Embryonic facial prominence (tissue), 1 donor: ENCODE data around the gene RNF157.

ENCODE experiments used
- DNase-seq: peaks from one replicate; pipeline ENCODE4 v3.0.0-alpha.2; 2016; ENCODE audit errors: extremely low spot score

Gene RNF157

GRCh38 chr17:76123749-76124581 lies 116.3 kb downstream of the RNF157 start:
- no peak for DNase-seq

DNA sequence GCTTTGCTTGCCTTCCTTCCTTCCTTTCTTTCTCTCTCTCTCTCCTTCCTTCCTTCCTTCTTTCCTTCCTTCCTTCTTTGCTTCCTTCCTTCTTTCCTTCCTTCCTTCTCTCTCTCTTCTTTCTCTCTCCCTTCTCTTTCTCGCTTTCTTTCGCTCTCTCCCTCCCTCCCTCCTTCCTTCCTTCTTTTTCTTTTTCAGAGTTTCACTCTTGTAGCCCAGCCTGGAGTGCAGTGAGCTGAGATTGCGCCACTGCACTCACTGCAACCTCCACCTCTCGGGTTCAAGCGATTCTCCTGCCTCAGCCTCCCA lies 117.1 kb downstream of the RNF157 start:
- DNase-seq, result no peak

GRCh38 chr17:76122431-76123190 lies 117.7 kb downstream of the RNF157 start:
- no peak for DNase-seq

GRCh38 chr17:76121932-76122430 lies 118.3 kb downstream of the RNF157 start:
- no peak for DNase-seq

DNA sequence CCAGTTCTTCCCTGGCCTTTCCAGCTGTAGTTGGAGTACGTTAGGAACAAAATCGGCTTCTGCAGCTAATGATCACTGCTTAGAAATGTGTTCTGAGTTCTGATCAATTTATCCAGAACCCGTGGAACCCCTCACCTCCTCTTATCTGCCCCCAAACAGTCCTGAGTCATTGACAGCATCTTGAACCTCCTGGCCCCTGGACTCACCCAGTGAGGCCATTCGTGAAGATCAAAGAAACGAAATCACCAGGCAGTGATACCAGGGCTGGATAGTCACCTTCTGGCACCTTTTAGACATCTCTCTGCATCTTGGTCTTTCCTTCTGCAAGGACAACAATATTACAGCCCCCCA lies 119.7 kb downstream of the RNF157 start:
- no peak for DNase-seq

GRCh38 chr17:76119409-76120371 lies 120.6 kb downstream of the RNF157 start:
- DNase-seq, result no peak

DNA sequence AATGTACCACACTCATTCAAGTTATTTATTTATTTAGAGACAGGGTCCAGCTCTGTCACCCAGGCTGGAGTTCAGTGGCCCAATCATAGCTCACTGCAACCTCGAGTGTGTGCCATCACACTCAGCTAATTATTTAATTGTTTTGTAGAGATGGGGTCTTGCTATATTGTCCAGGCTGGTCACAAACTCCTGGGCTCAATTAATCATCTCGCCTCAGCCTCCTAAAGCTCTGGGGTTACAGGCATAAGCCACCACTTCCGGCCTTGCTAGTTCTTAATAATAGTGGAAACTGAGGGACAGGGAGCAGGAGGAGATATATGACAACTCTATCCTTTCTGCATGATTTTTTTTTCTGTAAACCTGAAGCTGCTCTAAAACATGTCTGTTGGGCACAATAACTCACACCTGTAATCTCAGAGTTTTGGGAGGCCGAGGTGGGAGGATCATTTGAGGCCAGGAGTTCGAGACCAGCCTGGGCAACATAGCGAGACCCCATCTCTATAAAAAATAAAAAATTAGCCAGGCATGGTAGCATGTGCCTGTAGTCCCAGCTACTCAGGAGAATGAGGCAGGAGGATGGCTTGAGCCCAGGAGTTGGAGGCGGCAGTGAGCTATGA lies 125.0 kb downstream of the RNF157 start:
- DNase-seq, result no peak

GRCh38 chr17:76111956-76112355 lies 128.3 kb downstream of the RNF157 start:
- DNase-seq, result no peak

GRCh38 chr17:76107509-76107908 lies 132.8 kb downstream of the RNF157 start:
- DNase-seq, result no peak

DNA sequence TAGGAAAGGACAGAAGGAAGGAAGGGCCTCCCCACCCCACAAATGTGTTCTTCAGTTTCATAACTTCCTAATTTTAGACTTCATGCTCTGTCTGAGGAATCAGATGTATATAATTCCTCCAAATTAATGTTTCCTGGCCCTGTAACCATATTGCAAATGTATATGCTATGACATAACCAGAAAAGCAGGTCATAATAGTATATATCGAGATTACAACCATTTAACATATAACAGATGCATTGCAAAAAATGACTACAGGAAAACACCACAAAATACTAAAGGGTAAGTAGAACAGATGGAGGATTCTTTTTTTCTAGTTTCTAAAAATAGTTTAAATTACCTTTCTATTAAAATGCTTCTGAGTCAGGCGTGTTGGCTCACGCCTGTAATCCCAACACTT lies 133.6 kb downstream of the RNF157 start:
- peak; percentile 52 for DNase-seq

DNA sequence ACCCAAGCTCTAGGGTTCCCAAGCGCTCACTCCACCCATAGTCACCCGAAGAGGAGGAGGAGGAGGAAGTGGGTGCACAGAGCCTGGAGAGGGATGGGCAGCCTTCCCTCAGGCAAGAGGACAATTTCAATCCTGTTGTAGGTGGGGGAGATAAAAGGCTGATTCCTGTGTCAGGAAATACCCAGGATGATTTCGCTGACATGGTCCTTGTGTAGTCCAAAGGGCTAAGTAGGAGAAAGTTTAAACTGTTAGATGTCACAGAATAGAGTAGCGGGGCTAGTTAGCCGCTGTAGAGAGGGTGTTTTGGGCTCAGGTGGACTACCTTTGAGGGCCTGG lies 135.4 kb downstream of the RNF157 start:
- no peak for DNase-seq

- DNase-seq, result no peak
Observed at GRCh38 chr17:76104140-76104895, 136.0 kb downstream of the RNF157 start.

DNA sequence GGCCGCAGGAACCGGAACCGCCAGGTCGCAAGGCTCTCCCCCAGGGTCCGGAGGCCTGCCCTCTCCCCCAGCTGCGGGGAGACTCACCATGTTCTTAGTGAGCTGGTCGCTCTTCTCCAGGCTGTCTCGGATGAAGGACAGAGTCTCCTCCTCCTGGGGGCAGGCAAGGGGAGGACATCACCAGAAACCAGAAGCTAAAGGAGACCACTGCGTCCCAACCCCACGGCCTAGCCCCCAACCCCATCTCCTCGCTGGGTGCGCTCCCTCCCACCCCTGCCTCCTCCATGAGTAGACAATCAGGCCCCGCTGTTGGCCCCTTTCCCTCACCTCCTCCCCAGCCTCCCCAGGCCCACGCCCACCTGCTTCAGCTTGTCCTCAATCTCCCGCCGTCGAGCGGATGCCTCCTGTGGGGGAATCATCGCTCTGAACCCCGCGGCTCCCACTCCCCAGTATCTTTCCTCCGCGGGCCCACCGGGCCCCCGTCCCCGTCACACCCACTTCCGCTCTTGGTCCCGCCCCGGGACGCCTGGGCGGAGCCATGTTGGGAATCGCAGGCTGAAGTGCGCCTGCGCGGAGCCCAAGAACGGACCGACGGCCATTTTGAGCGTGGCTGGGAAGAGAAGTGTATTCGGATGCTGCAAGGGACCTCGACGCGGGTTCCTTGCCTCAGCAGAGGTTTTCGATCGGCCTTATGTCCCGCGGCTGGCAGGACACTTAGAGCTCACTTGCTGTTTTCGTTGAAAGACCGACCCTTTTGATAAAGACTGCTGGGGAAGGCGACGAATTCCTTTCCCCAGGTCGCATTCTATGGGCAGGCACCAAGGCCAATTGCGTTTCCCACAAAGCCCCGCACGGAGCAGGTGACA lies 136.8 kb downstream of the RNF157 start, which contains the start of gene EXOC7:
TSS of gene EXOC7 (minus strand) at position 514 of the 866 bp plus-strand sequence. CDS start at position 419, 95 bp downstream.
- peak; percentile 95 for DNase-seq

GRCh38 chr17:76102944-76103273 lies 137.4 kb downstream of the RNF157 start:
- no peak for DNase-seq

- DNase-seq, result no peak
Observed at GRCh38 chr17:76097716-76098295, 142.5 kb downstream of the RNF157 start.

DNA sequence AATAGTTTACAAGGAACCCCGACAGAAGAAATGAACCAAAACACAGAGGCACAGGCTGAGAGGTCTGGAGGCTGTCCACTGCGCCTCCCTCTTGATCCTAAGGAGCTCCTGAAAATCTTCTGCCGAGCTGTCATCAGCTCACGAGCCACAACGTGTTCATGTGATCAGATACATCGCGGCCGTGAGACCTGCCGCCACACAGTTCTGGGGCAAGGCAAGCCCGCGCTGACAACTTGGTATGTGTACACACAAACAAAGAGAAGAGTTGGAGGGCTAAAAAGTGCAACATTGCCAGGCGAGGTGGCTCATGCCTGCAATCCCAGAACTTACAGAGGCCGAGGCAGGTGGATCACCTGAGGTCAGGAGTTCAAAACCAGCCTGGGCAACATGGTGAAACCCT lies 144.3 kb downstream of the RNF157 start:
- DNase-seq, result no peak

- DNase-seq, result no peak
Observed at GRCh38 chr17:76094046-76094445, 146.2 kb downstream of the RNF157 start.

DNA sequence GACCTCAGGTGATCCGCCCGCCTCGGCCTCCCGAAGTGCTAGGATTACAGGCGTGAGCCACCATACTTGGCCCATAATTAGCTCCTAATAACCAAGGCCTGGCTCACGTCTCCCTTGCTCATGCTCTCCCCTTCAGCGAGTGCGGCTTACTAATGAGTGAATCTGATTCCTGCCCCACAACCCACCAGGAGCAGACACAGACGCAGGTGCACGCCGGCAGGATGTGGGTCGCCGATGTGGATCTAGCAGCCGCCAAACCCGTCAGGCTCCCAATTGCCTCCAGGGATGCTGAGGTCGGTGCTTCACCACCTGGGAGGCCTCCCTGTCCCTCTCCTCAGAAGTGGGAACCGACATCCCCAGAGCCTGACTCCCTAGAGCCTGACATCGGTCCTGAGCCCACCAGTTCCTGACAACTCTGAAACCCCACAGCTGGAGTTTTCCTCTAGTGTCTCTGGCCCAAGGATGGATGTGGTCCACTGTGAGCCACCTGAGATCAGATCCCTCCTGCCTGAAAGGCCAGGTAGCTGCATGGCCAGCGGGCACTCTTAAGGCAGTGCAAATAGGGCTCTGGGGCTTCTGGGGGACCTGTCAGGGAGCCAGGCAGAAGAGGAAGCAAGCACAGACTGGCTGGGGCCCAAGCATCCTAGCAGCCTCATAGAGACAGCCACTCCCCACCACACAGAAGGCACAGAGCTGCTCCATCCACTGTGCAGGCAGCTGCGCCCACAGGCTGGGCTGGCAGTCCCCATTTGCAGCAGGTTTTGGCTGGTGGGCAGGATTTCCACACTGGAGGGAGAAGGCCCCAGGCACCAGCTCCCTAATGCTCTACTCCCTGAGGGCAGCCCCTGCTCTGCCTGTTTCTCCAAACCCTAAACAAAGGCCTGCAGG lies 147.5 kb downstream of the RNF157 start:
- DNase-seq, result no peak
